SKM-1 (cell line): ENCODE measurements around the gene EFS.
"Not testable (repeated sequence)": the region's sequence is repeated elsewhere in the genome, so short reads cannot be mapped to it uniquely, and the experiment has no call there.

ENCODE experiments used
- DNase-seq: peaks from one replicate; lab custom pipeline; 2025; ENCODE audit not compliant: unreplicated experiment; lab: John Stamatoyannopoulos, UW

Gene EFS

GRCh38 chr14:23399591-23399990, 34.6 kb upstream of the EFS start:
- no peak for DNase-seq

GRCh38 chr14:23399136-23399535, 34.2 kb upstream of the EFS start:
- DNase-seq = no peak

- DNase-seq = no peak
Observed at GRCh38 chr14:23398348-23398747, 33.4 kb upstream of the EFS start.

- no peak for DNase-seq
Observed at GRCh38 chr14:23396781-23397407, 31.9 kb upstream of the EFS start.

DNA sequence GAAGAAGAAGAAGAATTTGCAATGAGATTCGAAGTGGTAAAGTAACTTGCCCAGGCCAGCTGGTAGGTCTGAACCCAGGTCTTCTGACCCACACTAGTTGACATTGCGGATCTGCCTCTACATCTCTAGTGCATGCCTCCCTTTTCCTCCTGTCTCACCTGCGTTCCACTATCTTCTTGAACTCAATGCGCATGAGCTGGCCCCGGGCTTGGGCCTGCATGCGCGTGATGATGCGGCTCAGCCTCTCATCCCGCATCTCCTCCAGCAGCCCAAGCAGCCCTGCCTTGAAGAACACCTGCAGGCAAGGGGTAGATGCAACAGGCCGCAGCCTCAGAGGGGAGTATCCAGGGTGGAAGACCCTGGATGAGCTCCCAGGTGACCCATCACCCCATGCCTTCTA, 31.2 kb upstream of the EFS start:
- no peak for DNase-seq

- DNase-seq = no peak
Observed at GRCh38 chr14:23392613-23393012, 27.6 kb upstream of the EFS start.

- not testable (repeated sequence) for DNase-seq
Observed at GRCh38 chr14:23389871-23390270, 24.9 kb upstream of the EFS start.

DNA sequence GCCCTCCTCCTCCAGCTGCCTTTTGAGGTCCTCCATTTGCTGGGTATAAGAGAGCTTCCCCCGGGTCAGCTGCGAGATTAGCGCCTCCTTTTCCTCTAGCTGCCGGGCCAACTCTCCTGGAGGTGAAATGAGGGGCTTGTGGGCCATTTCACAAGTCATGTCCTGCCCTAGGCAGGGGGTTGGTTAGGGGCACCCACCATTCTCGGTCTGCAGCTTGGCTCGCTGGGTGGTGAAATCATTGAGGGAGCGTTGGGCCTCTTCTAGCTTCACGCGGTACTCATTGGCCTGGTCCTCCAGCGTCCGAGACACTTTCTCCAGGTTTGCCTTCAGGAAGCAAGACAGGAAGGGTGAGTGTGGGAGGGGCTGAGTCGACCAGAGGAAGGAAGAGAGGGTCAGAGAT, 24.4 kb upstream of the EFS start:
- no peak for DNase-seq

- no peak for DNase-seq
Observed at GRCh38 chr14:23388996-23389395, 24.0 kb upstream of the EFS start.

DNA sequence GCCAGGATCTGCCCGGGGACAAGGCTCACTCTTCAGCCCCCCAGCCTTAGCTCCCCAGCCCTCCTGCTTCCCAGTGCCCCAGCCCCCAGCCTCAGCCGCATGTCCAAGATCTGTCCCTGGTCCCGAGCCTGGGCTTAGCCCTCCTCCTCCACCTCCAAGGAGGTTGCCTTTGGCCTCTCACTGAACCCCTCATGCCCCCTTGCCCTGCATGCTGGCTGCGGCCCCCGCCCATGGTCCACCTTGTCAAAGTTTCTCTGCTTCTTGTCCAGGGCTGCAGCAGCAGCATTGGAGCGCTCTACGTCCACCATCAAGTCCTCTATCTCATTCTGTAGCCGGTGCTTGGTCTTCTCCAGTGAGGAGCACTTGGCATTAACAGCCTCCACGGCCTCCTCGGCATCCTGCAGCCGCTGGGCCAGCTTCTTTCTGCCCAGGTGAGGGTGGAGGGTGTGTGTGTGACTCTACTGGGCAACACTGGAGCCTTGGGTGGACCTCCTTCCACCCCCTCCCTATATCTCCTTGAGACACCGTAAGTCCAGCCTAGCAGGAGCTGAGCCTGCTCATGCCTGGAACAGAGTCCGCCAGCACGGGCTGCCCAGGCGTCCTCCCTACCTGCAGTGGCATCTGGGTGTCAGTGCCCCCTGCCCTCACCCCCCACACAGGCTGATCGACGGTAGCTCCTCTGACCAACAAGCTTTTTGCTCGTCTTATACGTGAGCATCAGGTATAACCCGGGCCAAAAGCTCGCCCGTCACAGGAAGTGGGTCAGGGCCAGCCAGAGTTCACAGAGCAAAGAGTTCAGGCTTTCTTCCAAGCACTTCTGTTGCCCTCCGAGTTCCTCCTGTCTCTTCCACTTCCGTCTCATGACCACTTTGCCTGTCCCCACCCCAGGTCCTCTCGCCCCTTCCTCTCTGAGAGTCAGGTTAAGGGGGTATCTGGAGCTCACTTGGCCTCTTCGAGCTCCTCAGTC, 23.2 kb upstream of the EFS start:
- DNase-seq = no peak

DNA sequence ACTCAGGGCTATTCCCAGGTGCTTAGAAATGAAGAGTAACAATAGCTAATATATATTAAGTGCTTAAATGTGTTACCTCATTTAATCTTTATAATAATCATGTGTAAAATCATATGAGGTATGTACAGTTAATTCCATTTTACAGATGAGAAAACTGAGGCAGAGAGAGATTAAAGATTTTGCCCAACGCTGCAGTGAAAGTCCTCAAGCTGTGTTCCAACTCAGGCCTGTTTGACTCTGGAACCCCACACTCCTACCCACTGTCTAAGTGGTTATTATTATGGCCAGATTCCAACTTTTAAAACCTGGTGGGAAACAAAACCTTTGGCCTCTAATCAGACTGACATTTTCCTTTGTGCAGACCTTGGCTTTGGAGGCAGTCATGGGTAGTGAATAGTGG, 22.0 kb upstream of the EFS start:
- DNase-seq = no peak

- DNase-seq = not testable (repeated sequence)
Observed at GRCh38 chr14:23386266-23386657, 21.3 kb upstream of the EFS start.

DNA sequence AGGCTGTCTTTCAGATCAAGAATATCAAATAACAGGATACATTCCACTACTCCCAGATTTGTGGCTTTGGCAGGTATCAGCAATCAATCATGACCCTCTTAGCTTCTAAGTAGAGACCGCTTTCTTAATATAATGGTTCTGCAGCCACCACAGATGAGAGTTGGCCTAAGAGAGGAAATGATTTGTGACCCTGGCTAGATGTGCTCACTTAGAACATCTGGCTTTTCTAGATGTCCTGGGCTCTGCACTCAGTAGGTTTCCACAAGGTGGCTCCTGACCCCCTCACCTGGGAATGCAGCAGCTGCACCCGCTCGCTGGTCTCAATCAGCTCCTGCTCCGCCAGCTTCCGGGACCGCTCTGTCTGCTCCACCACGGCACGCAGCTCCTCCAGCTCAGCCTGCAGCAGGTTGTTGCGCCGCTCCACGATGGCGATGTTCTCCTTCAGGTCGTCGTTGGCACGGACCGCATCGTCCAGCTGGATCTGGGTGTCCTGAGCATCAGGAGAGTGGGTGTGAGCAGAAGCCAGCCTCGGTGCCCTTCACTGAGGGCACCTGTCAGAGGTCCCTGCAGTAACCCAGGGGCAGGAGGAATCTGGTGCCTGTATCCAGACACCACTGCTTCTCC, 20.8 kb upstream of the EFS start:
- no peak for DNase-seq

DNA sequence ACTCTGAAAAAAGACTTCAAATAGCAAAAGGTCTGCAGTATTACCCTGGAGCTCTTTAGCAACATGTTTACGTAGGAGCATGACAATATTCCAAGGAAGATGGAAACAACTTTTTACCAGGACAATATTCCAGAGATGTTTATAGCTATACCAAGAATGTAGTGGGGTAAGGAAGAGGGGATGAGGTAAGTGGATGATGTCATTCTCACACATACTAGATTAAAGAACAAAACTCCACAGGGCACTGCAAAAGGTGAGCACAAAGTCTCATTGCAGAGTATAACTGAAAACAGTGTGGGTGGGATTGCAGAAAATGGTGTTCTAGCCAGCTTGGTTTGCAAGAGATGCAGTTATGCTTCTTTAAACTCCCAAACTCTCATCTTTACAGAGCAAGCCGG, 20.3 kb upstream of the EFS start:
- no peak for DNase-seq

GRCh38 chr14:23384364-23385080, 19.6 kb upstream of the EFS start:
- DNase-seq = no peak

GRCh38 chr14:23382731-23383440, 17.9 kb upstream of the EFS start:
- no peak for DNase-seq

DNA sequence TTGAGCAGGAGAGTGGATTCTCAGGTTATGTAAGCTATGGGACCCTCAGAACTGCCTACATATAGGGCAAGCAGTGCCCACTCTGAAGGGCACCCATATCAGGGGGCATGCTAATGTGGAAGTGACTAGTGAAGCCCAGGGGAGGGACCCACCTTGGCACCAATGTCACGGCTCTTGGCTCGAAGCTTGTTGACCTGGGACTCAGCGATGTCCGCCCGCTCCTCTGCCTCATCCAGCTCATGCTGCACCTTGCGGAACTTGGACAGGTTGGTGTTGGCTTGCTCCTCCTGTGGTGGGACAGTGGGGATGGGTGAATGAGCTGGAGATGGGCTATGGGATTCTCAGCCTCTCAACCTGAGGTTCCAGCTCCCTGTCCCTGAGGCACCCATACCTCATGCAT, 17.3 kb upstream of the EFS start:
- no peak for DNase-seq

- DNase-seq = peak; percentile 91
Observed at GRCh38 chr14:23381871-23382270, 16.9 kb upstream of the EFS start.

DNA sequence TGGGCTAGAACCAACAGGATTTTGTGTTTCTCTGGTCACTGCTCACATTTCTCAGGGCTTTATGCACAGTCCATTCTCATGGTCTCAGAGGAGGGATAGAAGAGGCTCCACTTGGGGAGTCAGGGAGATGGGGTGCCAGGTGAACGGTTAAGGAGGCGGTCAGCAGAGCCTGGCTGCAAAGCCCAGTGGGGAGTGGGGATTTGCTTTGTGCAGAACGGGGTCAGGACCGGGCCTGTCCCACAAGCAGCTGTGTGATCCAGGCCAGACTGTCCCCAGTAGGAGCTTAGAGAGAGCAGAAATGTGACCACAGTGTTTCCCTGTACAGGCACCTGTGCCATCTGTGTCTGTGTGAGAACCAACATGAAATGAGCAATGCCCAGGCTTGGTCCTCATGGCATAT, 16.0 kb upstream of the EFS start:
- no peak for DNase-seq

GRCh38 chr14:23380197-23380914, 15.4 kb upstream of the EFS start:
- DNase-seq = no peak
